ENCODE measurements around the gene BAIAP3. TPM values are rescaled to one million over a fixed set of nuclear protein-coding genes. Genes with fewer than 3 reads are reported as not detected.

The BAIAP3 gene
- total and polyA plus RNA-seq, 10 of the 15 experiments (the other 5 are each of a cell fraction or from before 2014, with no cell fraction given) = 0.03 to 0.56 (median 0.17) TPM; not detected in 3

- FAIRE-seq (no peak), DNase-seq (ENCODE audit: low read depth, low spot score) (no peak), ATAC-seq (no peak)
- no peak overlapping the region for H3K4me3 ChIP-seq
- H4K20me1 ChIP-seq (ENCODE audit: control insufficient read depth, insufficient read depth) = no peaks in the 10 kb centered on the region
- in situ Hi-C loops (cut with MboI) = no loop called here
- SMC1A ChIA-PET (ENCODE audit: uncharacterized antibody, unreplicated experiment) = no interaction called here
- POLR2A ChIA-PET = no interaction called here
- intact Hi-C loops (cut with micrococcal nuclease; ENCODE audit: unreplicated experiment) = no loop called here
- H3K27me3 ChIP-seq (replicated peaks in 1 of 2; ENCODE audit: control insufficient read depth in 2 of 2, insufficient read depth in 2 of 2, low read length in 1 of 2) = peaks cover 5 to 8% of the 10 kb centered on the region in 2 experiments; a peak in 3 of 4 replicates
- no TSS peak for BruUV-seq (replicated peaks)
- no peaks in the 10 kb centered on the region for H3K79me2 ChIP-seq (ENCODE audit: control insufficient read depth, insufficient read depth, low read length)
- H3K9ac ChIP-seq (ENCODE audit: control insufficient read depth, insufficient read depth, low read length) = no peak overlapping the region
- H3K27ac ChIP-seq (ENCODE audit: control insufficient read depth, insufficient read depth) = no peak overlapping the region
- H3K4me2 ChIP-seq (ENCODE audit: control insufficient read depth, insufficient read depth) = no peak overlapping the region
- 33% methylated on average over 31 of the region's 31 CpGs for WGBS (ENCODE audit: insufficient coverage, insufficient replicate concordance, low lambda C conversion rate, missing lambda C conversion rate)
- H3K36me3 ChIP-seq (ENCODE audit: control insufficient read depth in 2 of 2, insufficient read depth in 2 of 2, low read length in 1 of 2) = no peaks in the 10 kb centered on the region
- H3K4me1 ChIP-seq (ENCODE audit: control insufficient read depth, insufficient read depth, low read length) = peaks cover 11% of the 10 kb centered on the region
- H3K9me3 ChIP-seq (replicated peaks; ENCODE audit: control insufficient read depth, insufficient read depth, low read length) = no peaks in the 10 kb centered on the region
- CTCF ChIA-PET = no interaction called here
- TF ChIP-seq MEF2B (IDR thresholded peaks at IDR 0.05; ENCODE audit: partially characterized antibody, poor library complexity, severe bottlenecking) (no peak), BCL11A (IDR thresholded peaks at IDR 0.05; ENCODE audit: low read depth, low read length) (no peak), SMAD1 (IDR thresholded peaks at IDR 0.05; ENCODE audit: low read depth, partially characterized antibody) (no peak), NFIC (IDR thresholded peaks at IDR 0.05; ENCODE audit: low read depth, low read length) (no peak), NR2F1 (conservative IDR thresholded peaks at IDR 0.05) (no peak), NKRF (conservative IDR thresholded peaks at IDR 0.05) (no peak), POLR2AphosphoS2 (IDR thresholded peaks at IDR 0.05; ENCODE audit: low read depth, low read length) (no peak), ZSCAN29 (IDR thresholded peaks at IDR 0.05) (no peak), HDGF (IDR thresholded peaks at IDR 0.05) (no peak), FOXM1 (IDR thresholded peaks at IDR 0.05; ENCODE audit: low read depth, low read length) (no peak), PRDM15 (CRISPR knock-in tag; IDR thresholded peaks at IDR 0.05) (no peak), CREM (IDR thresholded peaks at IDR 0.05; ENCODE audit: low read depth) (no peak), NFYB (IDR thresholded peaks at IDR 0.05; ENCODE audit: insufficient read depth, low read depth, low read length) (no peak), IRF4 (IDR thresholded peaks at IDR 0.05; ENCODE audit: low read depth, low read length) (no peak), RELB (IDR thresholded peaks at IDR 0.05; ENCODE audit: low read depth) (no peak), MEF2A (IDR thresholded peaks at IDR 0.05; ENCODE audit: insufficient read depth, low read depth, low read length) (no peak), NRF1 (conservative IDR thresholded peaks at IDR 0.05; ENCODE audit: low read depth, low read length) (no peak), MYC (IDR thresholded peaks at IDR 0.05; ENCODE audit: insufficient read depth, insufficient read length, insufficient replicate concordance, low read length, severe bottlenecking) (no peak)
- RAD21 ChIA-PET (ENCODE audit: unreplicated experiment) = no interaction called here
- no peak overlapping the region for H2AFZ ChIP-seq (ENCODE audit: control insufficient read depth, low read depth, low read length)
Observed at GRCh38 chr16:1338855-1339675, 5.6 kb downstream of the BAIAP3 start.
